Measurements from ENCODE around the gene PRTG.

DNA sequence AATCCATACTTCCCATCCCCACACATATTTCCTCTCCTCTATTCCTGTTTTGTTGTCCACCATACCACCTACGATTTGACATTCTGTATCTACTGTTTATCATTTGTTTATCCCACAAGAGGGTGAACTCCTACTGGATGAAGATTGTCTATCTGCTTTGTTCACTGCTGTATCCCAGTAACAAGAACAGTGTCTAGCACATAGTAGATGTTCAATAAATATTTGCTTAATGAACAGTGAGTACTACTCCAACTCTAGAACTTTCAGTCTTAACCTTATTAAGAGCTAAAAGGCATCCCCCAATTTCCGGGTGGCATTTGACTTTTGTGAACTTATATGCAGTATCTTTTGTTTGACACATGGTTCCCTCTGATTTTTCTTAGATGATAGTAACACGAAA is 156.1 kb downstream of the PRTG start:
- TF ChIP-seq POLR2A (IDR thresholded peaks at IDR 0.05), result no peak
- no peak for TF ChIP-seq CTCF (IDR thresholded peaks at IDR 0.05)
- no peak for TF ChIP-seq EP300 (IDR thresholded peaks at IDR 0.05)
